Measurements from ENCODE around the gene LRRC30. TPM values are rescaled to one million over a fixed set of nuclear protein-coding genes. Genes with fewer than 3 reads are reported as not detected.

The LRRC30 gene
- total RNA-seq (2014; rRNA removed) (not detected in 2 replicates), Bru-seq, nascent RNA (not detected), BruChase-seq, experiment 1, labeled RNA remaining after a 6-hour chase (not detected), BruChase-seq, experiment 2, labeled RNA remaining after a 2-hour chase (not detected)
- long read RNA-seq = 0 reads

DNA sequence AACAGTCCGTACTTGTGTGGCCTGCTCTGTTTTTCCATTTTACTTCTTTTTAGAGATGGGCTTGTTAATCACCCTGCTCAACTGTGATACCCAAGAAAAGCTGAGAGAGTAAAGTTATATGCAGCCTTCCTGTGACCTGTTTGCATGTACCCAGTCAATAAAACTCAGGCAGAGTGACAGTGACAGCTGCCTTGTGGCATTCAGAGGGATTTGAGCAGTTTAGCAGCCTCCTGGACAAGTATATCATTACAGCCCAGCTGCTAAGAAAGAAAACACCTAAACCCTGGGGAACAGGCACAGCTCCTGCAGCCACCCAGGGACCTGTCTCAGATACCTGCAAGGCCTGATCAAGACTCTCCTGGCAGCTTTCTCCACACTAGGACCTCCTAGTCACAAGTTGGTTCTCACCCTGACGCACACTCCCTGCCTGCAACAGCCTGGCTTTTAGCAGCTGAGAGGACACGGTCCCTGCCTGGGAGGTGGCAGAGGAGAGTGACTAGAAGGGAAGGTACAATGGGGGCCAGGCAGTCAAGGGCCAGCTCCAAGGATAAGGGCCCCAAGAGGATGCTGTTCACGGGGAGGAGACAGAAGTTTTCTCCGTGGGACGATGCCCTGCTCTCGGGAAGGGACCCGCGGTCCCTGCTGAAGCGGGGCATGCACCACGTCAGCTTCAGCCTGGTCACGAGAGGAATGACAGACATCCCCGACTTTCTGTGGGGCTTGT is at the start of gene LRRC30:
LRRC30 (plus strand) TSS at position 464 of the 724 bp plus-strand sequence; CDS start at position 514, 50 bp downstream.
- CTCF ChIA-PET = no interaction called here
- Histone ChIP-seq H2AFZ (ENCODE audit: low read length) (no peak within 1 kb of the TSS), H3K79me2 (ENCODE audit: low read length) (no peaks in the 10 kb centered on the region), H3K4me3 (ENCODE audit: low read length) (no peak within 1 kb of the TSS), H3K4me2 (ENCODE audit: low read length) (no peak within 1 kb of the TSS), H4K20me1 (ENCODE audit: low read length) (no peaks in the 10 kb centered on the region), H3K27ac (ENCODE audit: low read length) (no peak within 1 kb of the TSS), H3F3A (ENCODE audit: low read length, unreplicated experiment) (no peaks in the 10 kb centered on the region), H3K9me3 (ENCODE audit: low read length) (no peaks in the 10 kb centered on the region), H3K27me3 (ENCODE audit: low read length) (peaks cover 93% of the 10 kb centered on the region), H3K4me1 (ENCODE audit: insufficient read depth, low read length) (no peaks in the 10 kb centered on the region), H3K36me3 (ENCODE audit: low read depth, low read length) (no peaks in the 10 kb centered on the region), H3K9me2 (replicated peaks; ENCODE audit: low read length) (no peaks in the 10 kb centered on the region), H3K9ac (ENCODE audit: low read length) (no peak within 1 kb of the TSS)
- BruUV-seq (replicated peaks) = no TSS peak
- POLR2A ChIA-PET (ENCODE audit: unreplicated experiment) = no interaction called here
- no peak for TF ChIP-seq EZH2phosphoT487 (IDR thresholded peaks at IDR 0.05; ENCODE audit: borderline replicate concordance, low read length)
- no peak for TF ChIP-seq EZH2 (IDR thresholded peaks at IDR 0.05; ENCODE audit: low read length, unreplicated experiment)
- TF ChIP-seq, protein P1, sequence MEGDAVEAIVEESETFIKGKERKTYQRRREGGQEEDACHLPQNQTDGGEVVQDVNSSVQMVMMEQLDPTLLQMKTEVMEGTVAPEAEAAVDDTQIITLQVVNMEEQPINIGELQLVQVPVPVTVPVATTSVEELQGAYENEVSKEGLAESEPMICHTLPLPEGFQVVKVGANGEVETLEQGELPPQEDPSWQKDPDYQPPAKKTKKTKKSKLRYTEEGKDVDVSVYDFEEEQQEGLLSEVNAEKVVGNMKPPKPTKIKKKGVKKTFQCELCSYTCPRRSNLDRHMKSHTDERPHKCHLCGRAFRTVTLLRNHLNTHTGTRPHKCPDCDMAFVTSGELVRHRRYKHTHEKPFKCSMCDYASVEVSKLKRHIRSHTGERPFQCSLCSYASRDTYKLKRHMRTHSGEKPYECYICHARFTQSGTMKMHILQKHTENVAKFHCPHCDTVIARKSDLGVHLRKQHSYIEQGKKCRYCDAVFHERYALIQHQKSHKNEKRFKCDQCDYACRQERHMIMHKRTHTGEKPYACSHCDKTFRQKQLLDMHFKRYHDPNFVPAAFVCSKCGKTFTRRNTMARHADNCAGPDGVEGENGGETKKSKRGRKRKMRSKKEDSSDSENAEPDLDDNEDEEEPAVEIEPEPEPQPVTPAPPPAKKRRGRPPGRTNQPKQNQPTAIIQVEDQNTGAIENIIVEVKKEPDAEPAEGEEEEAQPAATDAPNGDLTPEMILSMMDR (conservative IDR thresholded peaks at IDR 0.05; ENCODE audit: low read depth, low read length) = no peak
- DNase-seq (no peak), ATAC-seq (no peak; the same call in 1 of the 2 replicates)
- intact Hi-C loops (cut with micrococcal nuclease) = no loop called here

DNA sequence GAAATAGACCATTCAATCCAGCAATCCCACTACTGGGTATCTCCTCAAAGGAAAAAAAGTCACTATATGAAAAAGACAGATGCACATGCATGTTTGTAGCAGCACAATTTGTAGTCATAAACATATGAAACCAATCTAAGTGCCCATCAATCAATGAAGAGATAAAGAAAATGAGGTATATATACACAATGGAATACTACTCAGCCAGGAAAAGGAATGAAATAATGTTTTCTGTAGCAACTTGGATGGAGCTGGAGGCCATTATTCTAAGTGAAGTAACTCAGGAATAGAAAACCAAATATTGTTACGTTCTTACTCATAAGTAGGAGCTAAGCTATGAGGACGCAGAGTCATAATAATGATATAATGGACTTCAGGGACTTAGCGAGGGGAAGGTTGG is 45.2 kb upstream of the LRRC30 start:
- H3K9ac ChIP-seq (ENCODE audit: low read length) = no peak overlapping the region
- TF ChIP-seq EZH2 (IDR thresholded peaks at IDR 0.05; ENCODE audit: low read length, unreplicated experiment) (no peak), EZH2phosphoT487 (IDR thresholded peaks at IDR 0.05; ENCODE audit: borderline replicate concordance, low read length) (no peak)
- TF ChIP-seq, protein P1 (conservative IDR thresholded peaks at IDR 0.05; ENCODE audit: low read depth, low read length) = no peak
- no TSS peak for BruUV-seq (replicated peaks)
- POLR2A ChIA-PET (ENCODE audit: unreplicated experiment) = interaction anchor here (0.6 kb wide), 1 partner anchor 17 kb away, joined by 5 read pairs; no protein-coding TSS in a partner anchor
- no peaks in the 10 kb centered on the region for H4K20me1 ChIP-seq (ENCODE audit: low read length)
- H3K27me3 ChIP-seq (ENCODE audit: low read length) = peaks cover 15% of the 10 kb centered on the region
- no peaks in the 10 kb centered on the region for H3K79me2 ChIP-seq (ENCODE audit: low read length)
- no peaks in the 10 kb centered on the region for H3K9me2 ChIP-seq (replicated peaks; ENCODE audit: low read length)
- DNase-seq (no peak), ATAC-seq (no peak)
- no peaks in the 10 kb centered on the region for H3K36me3 ChIP-seq (ENCODE audit: low read depth, low read length)
- H3K4me2 ChIP-seq (ENCODE audit: low read length) = no peak overlapping the region
- H3K4me1 ChIP-seq (ENCODE audit: insufficient read depth, low read length) = no peaks in the 10 kb centered on the region
- no peaks in the 10 kb centered on the region for H3K9me3 ChIP-seq (ENCODE audit: low read length)
- no peak overlapping the region for H2AFZ ChIP-seq (ENCODE audit: low read length)
- H3K4me3 ChIP-seq (ENCODE audit: low read length) = no peak overlapping the region
- no peaks in the 10 kb centered on the region for H3F3A ChIP-seq (ENCODE audit: low read length, unreplicated experiment)
- no peak overlapping the region for H3K27ac ChIP-seq (ENCODE audit: low read length)
- CTCF ChIA-PET = no interaction called here
- intact Hi-C loops (cut with micrococcal nuclease) = no loop called here

DNA sequence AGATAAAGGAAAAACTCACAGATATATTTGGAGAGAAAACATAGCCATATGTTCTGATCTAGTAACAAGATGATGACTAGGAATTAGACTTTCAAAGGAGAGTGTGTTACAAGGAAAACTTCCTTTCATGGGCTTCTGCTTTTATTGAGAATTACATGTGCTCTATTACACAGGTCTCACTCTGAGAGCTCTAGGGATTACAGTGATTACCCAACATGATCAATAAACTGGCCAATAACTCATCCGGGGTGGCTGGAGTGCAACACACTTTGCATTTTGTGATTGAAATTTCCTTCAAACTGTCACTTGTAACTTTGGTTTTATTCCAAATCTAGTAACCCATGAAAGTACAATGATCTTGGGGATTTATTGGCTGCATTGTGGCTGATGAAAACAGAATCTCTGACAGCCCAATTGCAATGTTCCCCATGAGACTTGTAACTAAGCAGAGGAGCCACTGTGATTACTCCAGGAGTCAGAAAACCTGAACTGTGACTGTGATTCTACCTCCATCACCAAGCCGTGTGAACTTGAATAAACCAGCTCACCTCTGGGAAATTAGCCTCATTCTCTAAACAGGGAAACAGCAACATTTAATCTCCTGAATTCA is 40.2 kb upstream of the LRRC30 start:
- ChIA-PET POLR2A (ENCODE audit: unreplicated experiment) (no interaction called here), CTCF (no interaction called here)
- no peak for TF ChIP-seq EZH2phosphoT487 (IDR thresholded peaks at IDR 0.05; ENCODE audit: borderline replicate concordance, low read length)
- TF ChIP-seq, protein P1 (conservative IDR thresholded peaks at IDR 0.05; ENCODE audit: low read depth, low read length) = no peak
- TF ChIP-seq EZH2 (IDR thresholded peaks at IDR 0.05; ENCODE audit: low read length, unreplicated experiment) = no peak
- Histone ChIP-seq H3K4me2 (ENCODE audit: low read length) (no peak overlapping the region), H3K9ac (ENCODE audit: low read length) (no peak overlapping the region), H3K27me3 (ENCODE audit: low read length) (peaks cover 49% of the 10 kb centered on the region), H3F3A (ENCODE audit: low read length, unreplicated experiment) (no peaks in the 10 kb centered on the region), H3K4me1 (ENCODE audit: insufficient read depth, low read length) (no peaks in the 10 kb centered on the region), H3K9me2 (replicated peaks; ENCODE audit: low read length) (no peaks in the 10 kb centered on the region), H3K36me3 (ENCODE audit: low read depth, low read length) (no peaks in the 10 kb centered on the region), H2AFZ (ENCODE audit: low read length) (no peak overlapping the region), H3K9me3 (ENCODE audit: low read length) (no peaks in the 10 kb centered on the region), H4K20me1 (ENCODE audit: low read length) (no peaks in the 10 kb centered on the region), H3K79me2 (ENCODE audit: low read length) (no peaks in the 10 kb centered on the region), H3K4me3 (ENCODE audit: low read length) (no peak overlapping the region), H3K27ac (ENCODE audit: low read length) (no peak overlapping the region)
- BruUV-seq (replicated peaks) = no TSS peak
- no peak for DNase-seq
- ATAC-seq = no peak
- intact Hi-C loops (cut with micrococcal nuclease) = no loop called here

Data from PC-3 (cell line).